NB4 (cell line): ENCODE results near the gene CPS1.

Source experiments
- CTCF ChIP-seq: IDR thresholded peaks from one replicate; pipeline ENCODE4 v1.5.1; 2012; ENCODE audit warnings: low read depth, low read length
- MAX ChIP-seq: IDR thresholded peaks from 2 replicates; pipeline ENCODE4 v1.6.1; 2011; ENCODE audit warnings: low read depth, low read length
- MYC ChIP-seq: IDR thresholded peaks from 2 replicates; pipeline ENCODE4 v1.6.1; 2011; ENCODE audit warnings: low read depth, low read length
- POLR2A ChIP-seq: IDR thresholded peaks from 2 replicates; pipeline ENCODE4 v1.6.1; 2011; ENCODE audit warnings: mild to moderate bottlenecking; ENCODE audit not compliant: insufficient read length; ENCODE audit errors: extremely low read depth

GRCh38 chr2:210727549-210727948 lies 171.2 kb downstream of the CPS1 start:
- TF ChIP-seq CTCF (no peak), MAX (no peak), POLR2A (no peak), MYC (no peak)
